ENCODE results near the gene PRKAR1B.

DNA sequence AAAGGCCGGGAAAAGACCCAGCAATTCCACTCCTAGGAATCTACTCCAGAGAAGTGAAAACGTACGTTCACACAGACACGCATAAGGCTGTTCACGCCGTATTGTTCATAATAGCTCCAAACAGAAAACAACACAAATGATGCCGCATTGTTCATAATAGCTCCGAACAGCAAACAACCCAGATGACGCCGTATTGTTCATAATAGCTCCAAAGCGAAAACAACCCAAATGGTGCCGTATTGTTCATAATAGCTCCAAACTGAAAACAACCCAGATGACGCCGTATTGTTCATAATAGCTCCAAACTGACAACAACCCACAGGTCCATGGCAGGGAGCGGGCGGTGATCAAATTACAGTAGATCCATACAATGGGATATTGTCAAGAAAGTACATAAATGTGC, 85.8 kb downstream of the PRKAR1B start:
- no peak for TF ChIP-seq YY1 (IDR thresholded peaks at IDR 0.05; ENCODE audit: insufficient read depth, insufficient read length)
- TF ChIP-seq SUZ12 (IDR thresholded peaks at IDR 0.05; ENCODE audit: extremely low read depth, insufficient read depth, insufficient read length): no peak

Measured in NT2/D1 (cell line).